LNCaP clone FGC (cell line): ENCODE measurements around the gene CAV3.

ENCODE experiments used
- DNase-seq: peaks from one replicate; pipeline ENCODE4 v3.0.0-alpha.2; 2011; ENCODE audit warnings: low read depth
- H3K4me3 ChIP-seq: 2 replicates; pipeline ENCODE4 v1.5.1; 2011; ENCODE audit warnings: mild to moderate bottlenecking, low read depth, low read length, control low read depth
- CTCF ChIP-seq: IDR thresholded peaks from 2 replicates; pipeline ENCODE4 v1.5.1; 2012; ENCODE audit warnings: mild to moderate bottlenecking; ENCODE audit not compliant: control insufficient read depth, insufficient read depth; ENCODE audit errors: extremely low read depth

CAV3 gene

DNA sequence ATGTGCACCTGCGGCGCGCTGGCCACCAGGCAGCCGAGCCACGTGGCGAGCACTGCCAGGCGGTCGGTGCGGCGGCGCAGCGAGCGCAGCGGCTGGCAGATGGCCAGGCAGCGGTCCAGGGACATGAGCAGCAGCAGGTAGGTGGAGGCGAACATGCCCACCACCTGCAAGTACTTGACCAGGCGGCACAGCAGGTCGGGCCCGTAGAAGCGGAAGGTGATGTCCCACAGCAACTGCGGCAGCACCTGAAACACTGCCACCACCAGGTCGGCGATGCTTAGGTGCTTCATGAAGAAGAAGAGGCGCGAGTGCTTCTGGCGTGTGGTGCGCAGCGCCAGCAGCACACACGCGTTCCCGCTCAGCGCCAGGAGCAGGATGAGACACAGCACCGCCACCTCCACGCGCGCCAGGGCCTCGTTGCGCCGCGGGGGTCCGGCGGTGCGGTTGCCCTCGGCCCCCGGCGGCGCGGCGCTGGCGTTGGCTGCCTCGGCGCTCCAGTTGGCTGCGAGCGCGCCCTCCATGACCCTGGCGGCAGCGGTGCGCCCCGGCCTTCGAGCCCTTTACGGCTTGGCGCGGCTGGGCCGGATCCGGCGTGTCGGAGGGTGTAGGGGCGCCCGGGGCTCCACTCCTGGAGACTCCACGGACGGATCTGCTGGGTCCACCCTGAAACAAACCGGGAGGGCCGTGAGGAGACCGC lies 34.2 kb downstream of the CAV3 start:
- no peak for DNase-seq
- H3K4me3 ChIP-seq = no peak overlapping the region
- peak; percentile 66 for TF ChIP-seq CTCF

DNA sequence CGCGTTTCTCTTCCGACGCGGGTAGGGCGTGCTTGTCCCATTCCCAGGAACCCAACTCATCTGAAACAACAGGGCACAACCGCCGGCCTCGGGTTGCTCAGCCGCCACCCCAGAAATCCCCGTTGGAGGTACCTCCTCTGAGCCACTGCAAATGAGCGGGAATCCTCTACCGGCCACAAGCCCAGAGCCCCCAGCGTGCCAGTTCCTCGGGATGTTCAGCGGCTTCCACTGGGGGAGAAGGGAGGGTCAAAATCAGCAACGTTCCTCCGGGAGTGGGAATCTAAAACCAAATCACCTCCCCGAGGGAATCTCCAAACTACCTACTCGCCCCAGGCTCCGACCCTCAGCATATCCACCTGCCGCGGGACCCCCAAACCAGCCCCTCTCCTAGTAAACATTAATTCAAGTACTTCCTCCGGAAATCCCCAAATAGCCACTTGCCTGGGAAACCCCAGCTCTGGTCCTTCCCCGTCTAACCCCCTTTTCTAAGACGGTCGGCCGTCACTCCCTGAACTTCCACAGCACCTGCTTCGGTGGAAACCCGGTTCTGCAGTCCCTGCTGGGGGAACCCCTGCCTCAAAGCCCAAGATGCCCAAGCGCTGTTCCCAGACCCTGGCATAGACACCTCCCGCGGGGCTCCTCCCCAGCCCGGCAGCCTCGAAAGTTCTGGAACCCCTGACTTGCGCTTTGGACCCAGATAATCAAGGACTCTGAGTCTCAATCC lies 34.9 kb downstream of the CAV3 start:
- peak overlapping the region; percentile 35; the same call in 1 of the 2 replicates for H3K4me3 ChIP-seq
- TF ChIP-seq CTCF = no peak
- no peak for DNase-seq

- DNase-seq = no peak
- H3K4me3 ChIP-seq = peak within 1 kb of the TSS; percentile 35
- peak; percentile 99 for TF ChIP-seq CTCF
These were observed 35.7 kb downstream of the CAV3 start, which contains the start of gene OXTR for GRCh38 chr3:8769088-8769822. OXTR (minus strand) TSS chr3:8769613; CDS start chr3:8768187, 1,426 bp downstream.

GRCh38 chr3:8773941-8774542 lies 40.4 kb downstream of the CAV3 start:
- no peak for DNase-seq
- H3K4me3 ChIP-seq = no peak overlapping the region
- no peak for TF ChIP-seq CTCF

DNA sequence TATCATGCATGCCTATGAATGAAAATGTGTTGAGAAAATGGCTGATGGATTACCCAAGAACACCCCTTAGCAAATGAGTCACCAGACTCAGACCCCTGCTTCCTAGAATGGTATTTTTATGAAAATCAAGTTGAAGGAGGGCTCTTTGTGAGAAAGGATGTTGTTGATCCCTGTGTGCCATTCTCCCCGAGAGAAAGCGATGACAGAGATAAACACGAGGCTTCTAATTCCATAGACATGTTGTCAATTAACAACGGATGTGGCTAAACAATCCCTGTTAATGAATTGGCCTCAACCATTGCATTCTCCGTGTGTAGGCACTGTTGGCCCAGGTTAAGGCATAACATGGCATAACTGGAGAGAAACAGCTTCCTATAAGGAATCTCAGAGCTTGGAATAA lies 41.6 kb downstream of the CAV3 start:
- no peak for DNase-seq
- no peak overlapping the region for H3K4me3 ChIP-seq
- TF ChIP-seq CTCF = no peak

DNA sequence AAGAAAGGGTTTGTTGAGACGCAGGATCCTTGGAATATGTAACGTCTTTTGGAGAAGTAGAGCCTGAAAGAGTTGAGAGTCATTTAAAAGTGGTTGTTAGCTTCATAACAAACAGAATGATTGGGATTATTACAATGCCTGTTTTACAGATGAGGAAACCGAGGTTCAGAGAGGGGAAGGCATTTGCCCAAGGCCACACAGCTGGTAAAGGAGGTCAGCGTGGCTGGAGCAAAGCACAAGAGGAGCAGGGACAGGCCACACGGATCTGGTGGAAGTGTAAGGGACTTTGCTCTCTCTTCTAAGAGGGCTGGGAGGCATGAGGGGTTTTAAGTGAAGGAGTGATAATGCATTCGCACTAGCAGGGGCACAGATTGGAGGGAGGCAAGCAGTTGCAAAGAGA lies 42.0 kb downstream of the CAV3 start:
- DNase-seq = no peak
- no peak overlapping the region for H3K4me3 ChIP-seq
- no peak for TF ChIP-seq CTCF
